ENCODE results near the gene CRIM1.

CRIM1 gene

GRCh38 chr2:36490749-36491148 is 135.2 kb downstream of the CRIM1 start:
- no peak for DNase-seq

GRCh38 chr2:36492216-36492945 is 136.8 kb downstream of the CRIM1 start:
- peak; percentile 83 for DNase-seq

- DNase-seq: no peak
These were observed 137.7 kb downstream of the CRIM1 start for GRCh38 chr2:36493306-36493705.

GRCh38 chr2:36497570-36498163 is 142.1 kb downstream of the CRIM1 start:
- DNase-seq: no peak

- DNase-seq: no peak
These were observed 143.7 kb downstream of the CRIM1 start for GRCh38 chr2:36499128-36499820.

- no peak for DNase-seq
These were observed 144.5 kb downstream of the CRIM1 start for GRCh38 chr2:36500072-36500471.

- no peak for DNase-seq
These were observed 146.5 kb downstream of the CRIM1 start for GRCh38 chr2:36502081-36502480.

- DNase-seq: peak; percentile 44
These were observed 151.8 kb downstream of the CRIM1 start for GRCh38 chr2:36507408-36507812.

GRCh38 chr2:36509075-36509474 is 153.5 kb downstream of the CRIM1 start:
- no peak for DNase-seq

GRCh38 chr2:36511858-36512603 is 156.5 kb downstream of the CRIM1 start:
- DNase-seq: no peak

- no peak for DNase-seq
These were observed 157.1 kb downstream of the CRIM1 start for GRCh38 chr2:36512705-36513104.

- DNase-seq: no peak
These were observed 158.1 kb downstream of the CRIM1 start for GRCh38 chr2:36513661-36514060.

- DNase-seq: no peak
These were observed 160.0 kb downstream of the CRIM1 start for GRCh38 chr2:36515538-36515937.

- peak; percentile 23 for DNase-seq
These were observed 160.7 kb downstream of the CRIM1 start for GRCh38 chr2:36516136-36516870.

- DNase-seq: no peak
These were observed 164.9 kb downstream of the CRIM1 start for GRCh38 chr2:36520431-36520830.

- no peak for DNase-seq
These were observed 167.6 kb downstream of the CRIM1 start for GRCh38 chr2:36523153-36523552.

- no peak for DNase-seq
These were observed 169.7 kb downstream of the CRIM1 start for GRCh38 chr2:36525245-36525644.

GRCh38 chr2:36526226-36526625 is 170.6 kb downstream of the CRIM1 start:
- DNase-seq: no peak

GRCh38 chr2:36528274-36528673 is 172.7 kb downstream of the CRIM1 start:
- no peak for DNase-seq

- no peak for DNase-seq
These were observed 173.3 kb downstream of the CRIM1 start for GRCh38 chr2:36528766-36529392.

- DNase-seq: no peak
These were observed 174.8 kb downstream of the CRIM1 start for GRCh38 chr2:36530178-36530982.
